ENCODE data around the gene RREB1. TPM values are rescaled to one million over a fixed set of nuclear protein-coding genes. Genes with fewer than 3 reads are reported as not detected.
A peak's percentile ranks its signal among the peaks of the same experiment; 100 is the strongest.

The RREB1 gene
- total RNA-seq, 1 experiment from 2014 or later = 35.8 TPM

DNA sequence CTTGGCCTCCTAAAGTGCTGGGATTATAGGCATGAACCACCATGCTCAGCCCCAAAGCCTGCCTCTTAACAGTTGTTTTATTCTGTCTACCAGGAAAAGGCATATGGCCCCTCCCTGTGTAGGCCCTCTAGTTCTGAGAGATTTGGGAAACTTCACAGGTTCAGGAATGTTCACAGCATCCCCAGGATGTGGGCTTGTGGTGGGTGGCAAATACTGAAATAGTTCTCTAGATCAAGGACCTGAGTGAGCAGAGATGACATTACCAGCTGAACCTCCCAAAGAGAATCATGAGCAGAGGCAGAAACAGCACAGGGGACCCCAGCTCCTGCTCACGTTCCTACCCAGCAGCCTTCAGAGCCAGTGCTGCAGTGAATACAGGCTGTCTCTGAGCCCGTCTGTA lies 105.7 kb downstream of the RREB1 start:
- H2BK15ac ChIP-seq (ENCODE audit: low read depth, low read length) = no peak overlapping the region
- peaks cover 15 to 51% (median 34%) of the 10 kb centered on the region in 3 experiments; a peak in 6 of 7 replicates for H3K36me3 Mint-ChIP-seq (ENCODE audit: insufficient read depth in 1 of 3, low read depth in 3 of 3)
- no peak overlapping the region for H3K14ac ChIP-seq (ENCODE audit: insufficient read depth, low read length)
- no peak overlapping the region for H3K4me3 Mint-ChIP-seq
- no peaks in the 10 kb centered on the region for H3K9me3 Mint-ChIP-seq
- no peak overlapping the region for H2BK12ac ChIP-seq (ENCODE audit: insufficient read length, low read depth, low read length)
- peaks cover 13 to 21% of the 10 kb centered on the region in 2 experiments for H3K4me1 Mint-ChIP-seq
- no peak overlapping the region for H2BK120ac ChIP-seq (ENCODE audit: low read depth, low read length, poor library complexity, severe bottlenecking)
- H3K9me3 ChIP-seq (ENCODE audit: control insufficient read depth, low read depth, low read length) = no peaks in the 10 kb centered on the region
- TF ChIP-seq, protein P1, sequence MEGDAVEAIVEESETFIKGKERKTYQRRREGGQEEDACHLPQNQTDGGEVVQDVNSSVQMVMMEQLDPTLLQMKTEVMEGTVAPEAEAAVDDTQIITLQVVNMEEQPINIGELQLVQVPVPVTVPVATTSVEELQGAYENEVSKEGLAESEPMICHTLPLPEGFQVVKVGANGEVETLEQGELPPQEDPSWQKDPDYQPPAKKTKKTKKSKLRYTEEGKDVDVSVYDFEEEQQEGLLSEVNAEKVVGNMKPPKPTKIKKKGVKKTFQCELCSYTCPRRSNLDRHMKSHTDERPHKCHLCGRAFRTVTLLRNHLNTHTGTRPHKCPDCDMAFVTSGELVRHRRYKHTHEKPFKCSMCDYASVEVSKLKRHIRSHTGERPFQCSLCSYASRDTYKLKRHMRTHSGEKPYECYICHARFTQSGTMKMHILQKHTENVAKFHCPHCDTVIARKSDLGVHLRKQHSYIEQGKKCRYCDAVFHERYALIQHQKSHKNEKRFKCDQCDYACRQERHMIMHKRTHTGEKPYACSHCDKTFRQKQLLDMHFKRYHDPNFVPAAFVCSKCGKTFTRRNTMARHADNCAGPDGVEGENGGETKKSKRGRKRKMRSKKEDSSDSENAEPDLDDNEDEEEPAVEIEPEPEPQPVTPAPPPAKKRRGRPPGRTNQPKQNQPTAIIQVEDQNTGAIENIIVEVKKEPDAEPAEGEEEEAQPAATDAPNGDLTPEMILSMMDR (conservative IDR thresholded peaks at IDR 0.05) = no peak
- H3K9ac ChIP-seq (ENCODE audit: extremely low read depth, insufficient read length, low read length) = no peak overlapping the region
- WGBS (ENCODE audit: extremely low coverage, insufficient read length, low lambda C conversion rate) = no CpG with 5 or more reads among the region's 2 CpGs
- no peaks in the 10 kb centered on the region for H4K20me1 ChIP-seq (ENCODE audit: control insufficient read depth, insufficient read depth, insufficient read length)
- DNase-seq = no peak
- H4K5ac ChIP-seq (ENCODE audit: insufficient read length, low read depth, low read length) = no peak overlapping the region
- no peak overlapping the region for H2BK5ac ChIP-seq (ENCODE audit: insufficient read length, low read length)
- no peak overlapping the region for H3K56ac ChIP-seq (ENCODE audit: insufficient read length, low read depth, low read length)
- H2AFZ ChIP-seq (ENCODE audit: low read length) = no peak overlapping the region
- no peak overlapping the region for H3K4me2 ChIP-seq (ENCODE audit: insufficient read depth, insufficient read length, low read length)
- no peak overlapping the region for H3K23ac ChIP-seq (ENCODE audit: insufficient read length, low read depth, low read length)
- no peaks in the 10 kb centered on the region for H3K4me1 ChIP-seq (ENCODE audit: insufficient read depth, low read length)
- no peak overlapping the region for H3K18ac ChIP-seq (ENCODE audit: insufficient read length, low read depth, low read length)
- H3K23me2 ChIP-seq (ENCODE audit: insufficient read length, low read depth, low read length, poor library complexity, severe bottlenecking) = no peaks in the 10 kb centered on the region
- H4K91ac ChIP-seq (ENCODE audit: insufficient read length, low read depth, low read length) = no peak overlapping the region
- H2AK5ac ChIP-seq (ENCODE audit: insufficient read length, low read length) = no peak overlapping the region
- H2BK20ac ChIP-seq (ENCODE audit: low read depth, low read length, poor library complexity, severe bottlenecking) = no peak overlapping the region
- no peak overlapping the region for H4K8ac ChIP-seq (replicated peaks; ENCODE audit: insufficient read length, low read depth, low read length)
- no peaks in the 10 kb centered on the region for H3K27me3 Mint-ChIP-seq (ENCODE audit: low read depth)
- no peak overlapping the region for H3T11ph ChIP-seq (ENCODE audit: low read length)
- H3K79me1 ChIP-seq (ENCODE audit: insufficient read depth, low read depth, low read length, poor library complexity, severe bottlenecking) = no peaks in the 10 kb centered on the region
- H3K27me3 ChIP-seq (ENCODE audit: insufficient read depth, low read length) = no peaks in the 10 kb centered on the region
- peak overlapping the region in 1 of 3 experiments; percentile 48; a peak in 1 of 7 replicates for H3K27ac Mint-ChIP-seq
- no peak overlapping the region for H3K27ac ChIP-seq (ENCODE audit: insufficient read length, low read depth, low read length)
- H3K79me2 ChIP-seq (ENCODE audit: insufficient read depth, low read length) = no peaks in the 10 kb centered on the region
- H3K4ac ChIP-seq (ENCODE audit: low read depth, low read length) = no peak overlapping the region

Measured in H9 (cell line).